Trophoblast cell (in vitro differentiated cells and primary cell): ENCODE data around the gene SNED1.

Experiments used
- DNase-seq, 2 donors: peaks; one replicate each; pipeline ENCODE4 v3.0.0-alpha.2; 2016
- H2AFZ ChIP-seq: 2 replicates; pipeline ENCODE4 v1.6.1; 2013; ENCODE audit warnings: low read length, moderate library complexity, mild to moderate bottlenecking; ENCODE audit not compliant: insufficient read depth, poor library complexity
- H2AK5ac ChIP-seq: 2 replicates; pipeline ENCODE4 v1.6.1; 2013; ENCODE audit warnings: mild to moderate bottlenecking, low read length
- H2BK120ac ChIP-seq: 2 replicates; pipeline ENCODE4 v1.6.1; 2013; ENCODE audit warnings: low read length, mild to moderate bottlenecking, moderate library complexity; ENCODE audit not compliant: insufficient read depth, poor library complexity
- H2BK12ac ChIP-seq: 2 replicates; pipeline ENCODE4 v1.6.1; 2013; ENCODE audit warnings: mild to moderate bottlenecking, low read length, moderate library complexity
- H2BK5ac ChIP-seq: 2 replicates; pipeline ENCODE4 v1.6.1; 2013; ENCODE audit warnings: low read length, low read depth, moderate library complexity, mild to moderate bottlenecking; ENCODE audit not compliant: poor library complexity
- H3K14ac ChIP-seq: 2 replicates; pipeline ENCODE4 v1.6.1; 2013; ENCODE audit warnings: mild to moderate bottlenecking, low read length
- H3K18ac ChIP-seq: 2 replicates; pipeline ENCODE4 v1.6.1; 2013; ENCODE audit warnings: mild to moderate bottlenecking, low read length
- H3K23ac ChIP-seq: 2 replicates; pipeline ENCODE4 v1.6.1; 2013; ENCODE audit warnings: low read length
- H3K27ac ChIP-seq: 2 replicates; pipeline ENCODE4 v1.5.1; 2013; ENCODE audit warnings: low read depth, mild to moderate bottlenecking, inconsistent platforms, low read length, moderate library complexity
- H3K27me3 ChIP-seq: 2 replicates; pipeline ENCODE4 v1.6.1; 2013; ENCODE audit warnings: inconsistent platforms, mild to moderate bottlenecking, low read length, moderate library complexity; ENCODE audit not compliant: insufficient read depth
- H3K36me3 ChIP-seq, 2 experiments: 1 replicate in 1 of 2; 2 replicates in 1 of 2; pipeline ENCODE4 v1.6.1; 2013; ENCODE audit warnings: low read length in 2 of 2, mild to moderate bottlenecking in 2 of 2, moderate library complexity in 1 of 2; ENCODE audit not compliant: insufficient read depth in 2 of 2, control insufficient read depth in 1 of 2
- H3K4ac ChIP-seq: 2 replicates; pipeline ENCODE4 v1.6.1; 2013; ENCODE audit warnings: low read depth, mild to moderate bottlenecking, low read length, moderate library complexity
- H3K4me1 ChIP-seq, 2 experiments: 1 replicate in 1 of 2; 2 replicates in 1 of 2; pipeline ENCODE4 v1.6.1; 2013; ENCODE audit warnings: low read length in 2 of 2, mild to moderate bottlenecking in 2 of 2, moderate library complexity in 1 of 2; ENCODE audit not compliant: insufficient read depth in 2 of 2, control insufficient read depth in 1 of 2
- H3K4me2 ChIP-seq: 2 replicates; pipeline ENCODE4 v1.6.1; 2013; ENCODE audit warnings: inconsistent platforms, mild to moderate bottlenecking, low read length, moderate library complexity
- H3K4me3 ChIP-seq: 2 replicates; pipeline ENCODE4 v1.5.1; 2013; ENCODE audit warnings: mild to moderate bottlenecking, low read depth, low read length, inconsistent platforms
- H3K79me1 ChIP-seq: one replicate; pipeline ENCODE4 v1.6.1; 2013; ENCODE audit warnings: low read length
- H3K79me2 ChIP-seq: 2 replicates; pipeline ENCODE4 v1.6.1; 2013; ENCODE audit warnings: low read length, mild to moderate bottlenecking; ENCODE audit not compliant: control insufficient read depth, insufficient read depth, poor library complexity
- H3K9ac ChIP-seq: 2 replicates; pipeline ENCODE4 v1.6.1; 2013; ENCODE audit warnings: mild to moderate bottlenecking, low read length
- H3K9me3 ChIP-seq: 2 replicates; pipeline ENCODE4 v1.6.1; 2013; ENCODE audit warnings: low read depth, mild to moderate bottlenecking, control low read depth, inconsistent platforms, low read length; ENCODE audit not compliant: insufficient read depth
- H4K12ac ChIP-seq: 2 replicates; pipeline ENCODE4 v1.6.1; 2013; ENCODE audit warnings: low read depth, mild to moderate bottlenecking, low read length, moderate library complexity
- H4K8ac ChIP-seq: 2 replicates; pipeline ENCODE4 v1.6.1; 2013; ENCODE audit warnings: low read depth, mild to moderate bottlenecking, low read length, moderate library complexity
- H4K91ac ChIP-seq: one replicate; pipeline ENCODE4 v1.6.1; 2013; ENCODE audit warnings: low read depth, mild to moderate bottlenecking, low read length, moderate library complexity
- WGBS: extraction: QIAGEN DNeasy Blood & Tissue Kit; methylation state at CpG from one replicate; pipeline ENCODE4 v1.1.7; 2013; ENCODE audit warnings: missing lambda C conversion rate; ENCODE audit not compliant: insufficient read length, insufficient coverage; ENCODE audit errors: extremely low coverage; 5-methylcytosine and 5-hydroxymethylcytosine counted together

SNED1 gene

GRCh38 chr2:241072151-241072550 is 73.7 kb downstream of the SNED1 start:
- Histone ChIP-seq H2AK5ac (no peak overlapping the region), H3K4me3 (no peak overlapping the region), H2BK12ac (no peak overlapping the region), H3K27ac (no peak overlapping the region), H3K9me3 (peaks cover 4% of the 10 kb centered on the region), H3K4me2 (no peak overlapping the region), H3K4ac (no peak overlapping the region), H4K12ac (no peak overlapping the region), H3K14ac (no peak overlapping the region), H3K23ac (no peak overlapping the region), H2AFZ (no peak overlapping the region), H2BK120ac (no peak overlapping the region), H4K8ac (no peak overlapping the region), H3K4me1 (no peaks in the 10 kb centered on the region), H3K79me1 (no peaks in the 10 kb centered on the region), H2BK5ac (no peak overlapping the region), H3K79me2 (no peaks in the 10 kb centered on the region), H3K9ac (no peak overlapping the region), H3K36me3 (peaks cover 2 to 3% of the 10 kb centered on the region in 2 experiments), H4K91ac (no peak overlapping the region), H3K18ac (no peak overlapping the region), H3K27me3 (no peaks in the 10 kb centered on the region)
- DNase-seq: no peak
- no CpG with 5 or more reads among the region's 9 CpGs for WGBS

DNA sequence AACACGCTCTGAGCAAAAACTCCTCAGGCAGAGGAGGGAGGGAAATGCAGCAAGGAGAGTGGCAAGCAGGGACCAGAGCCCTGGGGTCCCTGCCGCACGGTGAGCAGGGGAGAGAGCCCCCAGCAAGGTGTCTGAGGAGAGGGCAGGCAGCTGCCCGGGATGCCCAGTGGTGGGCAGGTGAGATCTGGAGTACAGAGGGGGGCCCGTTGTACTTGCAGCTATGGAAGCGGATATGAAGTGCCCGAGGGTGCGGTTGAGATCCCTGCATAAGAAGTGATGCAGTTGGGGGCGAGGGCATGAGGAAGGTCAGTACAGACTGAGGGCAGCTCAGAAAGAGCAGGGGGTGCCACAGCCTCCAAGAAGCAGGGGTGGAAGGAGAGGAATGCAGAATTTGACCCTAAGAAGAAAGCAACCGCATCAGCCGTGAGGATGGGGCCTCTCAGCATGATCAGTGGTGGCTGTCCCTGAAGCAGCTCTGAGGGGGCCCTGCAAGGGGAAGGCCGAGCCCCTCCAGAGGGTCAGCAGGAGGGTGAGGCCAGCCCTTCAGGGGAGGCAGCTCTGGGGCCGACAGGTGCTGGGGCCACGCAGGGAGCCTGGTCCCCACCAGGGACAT is 74.2 kb downstream of the SNED1 start:
- no peaks in the 10 kb centered on the region for H3K27me3 ChIP-seq
- no peak overlapping the region for H2AFZ ChIP-seq
- no peak overlapping the region for H4K91ac ChIP-seq
- H2BK5ac ChIP-seq: no peak overlapping the region
- H3K9me3 ChIP-seq: peaks cover 4% of the 10 kb centered on the region
- H3K4ac ChIP-seq: no peak overlapping the region
- H3K14ac ChIP-seq: no peak overlapping the region
- H2BK120ac ChIP-seq: no peak overlapping the region
- H2BK12ac ChIP-seq: no peak overlapping the region
- H3K27ac ChIP-seq: no peak overlapping the region
- no peak overlapping the region for H4K12ac ChIP-seq
- no peaks in the 10 kb centered on the region for H3K4me1 ChIP-seq
- H3K4me2 ChIP-seq: no peak overlapping the region
- H4K8ac ChIP-seq: no peak overlapping the region
- H3K23ac ChIP-seq: no peak overlapping the region
- peaks cover 2 to 3% of the 10 kb centered on the region in 2 experiments for H3K36me3 ChIP-seq
- H3K18ac ChIP-seq: no peak overlapping the region
- no CpG with 5 or more reads among the region's 14 CpGs for WGBS
- no peak overlapping the region for H3K4me3 ChIP-seq
- H3K79me2 ChIP-seq: no peaks in the 10 kb centered on the region
- H3K9ac ChIP-seq: no peak overlapping the region
- no peak overlapping the region for H2AK5ac ChIP-seq
- H3K79me1 ChIP-seq: no peaks in the 10 kb centered on the region
- no peak for DNase-seq

DNA sequence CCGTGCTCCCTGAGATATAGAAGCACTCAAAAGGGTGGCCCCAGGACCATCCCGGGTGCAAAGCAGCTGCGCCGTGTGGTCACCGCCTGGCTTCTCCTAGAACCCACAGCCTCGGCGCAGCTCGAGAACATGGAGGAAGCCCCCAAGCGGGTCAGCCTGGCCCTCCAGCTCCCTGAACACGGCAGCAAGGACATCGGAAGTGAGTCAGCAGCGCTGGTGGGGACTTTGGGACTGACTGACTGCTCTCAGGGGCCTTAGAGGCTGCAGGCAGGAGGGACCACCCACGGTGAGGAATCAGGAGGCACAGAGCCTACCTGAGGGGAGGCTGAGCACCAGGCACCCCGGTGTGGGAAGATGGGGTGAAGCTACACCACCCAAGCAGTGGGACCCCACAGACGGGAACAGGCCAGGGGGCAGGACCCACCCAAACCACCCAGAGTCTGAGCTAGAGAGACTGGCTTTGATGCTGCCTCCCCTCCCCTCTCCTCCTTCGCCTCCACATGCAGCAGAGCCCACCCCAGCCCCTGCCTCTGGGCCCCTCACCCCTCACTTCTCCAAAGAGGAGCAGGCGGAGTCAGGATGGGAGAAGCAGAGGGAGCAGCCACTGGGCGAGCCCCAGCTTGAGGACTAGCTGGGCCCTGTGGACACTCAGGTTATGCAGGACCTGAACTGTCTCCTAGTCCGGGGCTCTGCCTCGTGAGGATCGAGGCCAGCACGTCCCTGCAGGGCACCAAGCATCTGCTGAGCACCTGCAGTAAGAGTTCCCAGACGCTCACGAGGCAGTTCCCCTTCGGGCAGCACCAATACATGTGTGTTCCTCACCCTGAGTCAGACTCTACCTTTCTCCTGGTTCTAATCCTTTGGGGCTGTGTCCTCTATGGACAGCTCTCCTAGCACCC is 75.0 kb downstream of the SNED1 start:
- no peak overlapping the region for H2BK120ac ChIP-seq
- H3K9ac ChIP-seq: no peak overlapping the region
- no peak overlapping the region for H2AK5ac ChIP-seq
- no peak overlapping the region for H3K4ac ChIP-seq
- no peaks in the 10 kb centered on the region for H3K27me3 ChIP-seq
- H4K12ac ChIP-seq: no peak overlapping the region
- no peaks in the 10 kb centered on the region for H3K79me2 ChIP-seq
- no peak overlapping the region for H3K18ac ChIP-seq
- no peak overlapping the region for H3K4me2 ChIP-seq
- H3K23ac ChIP-seq: no peak overlapping the region
- no peak overlapping the region for H3K27ac ChIP-seq
- no peaks in the 10 kb centered on the region for H3K79me1 ChIP-seq
- peaks cover 2 to 3% of the 10 kb centered on the region in 2 experiments for H3K36me3 ChIP-seq
- peaks cover 4% of the 10 kb centered on the region for H3K9me3 ChIP-seq
- H2BK12ac ChIP-seq: no peak overlapping the region
- H4K8ac ChIP-seq: no peak overlapping the region
- no peak for DNase-seq
- no peak overlapping the region for H2AFZ ChIP-seq
- H3K14ac ChIP-seq: no peak overlapping the region
- no peak overlapping the region for H2BK5ac ChIP-seq
- H3K4me3 ChIP-seq: peak overlapping the region; percentile 16
- H3K4me1 ChIP-seq: no peaks in the 10 kb centered on the region
- no CpG with 5 or more reads among the region's 25 CpGs for WGBS
- no peak overlapping the region for H4K91ac ChIP-seq

- Histone ChIP-seq H3K4me1 (no peaks in the 10 kb centered on the region), H4K12ac (no peak overlapping the region), H3K9ac (no peak overlapping the region), H3K9me3 (peaks cover 1% of the 10 kb centered on the region), H3K79me2 (no peaks in the 10 kb centered on the region), H3K27me3 (no peaks in the 10 kb centered on the region), H3K4me3 (no peak overlapping the region), H3K27ac (no peak overlapping the region), H3K36me3 (peaks cover 2 to 3% of the 10 kb centered on the region in 2 experiments), H2BK12ac (no peak overlapping the region), H3K23ac (no peak overlapping the region), H2AFZ (no peak overlapping the region), H3K4ac (no peak overlapping the region), H2BK5ac (no peak overlapping the region), H4K91ac (no peak overlapping the region), H3K18ac (no peak overlapping the region), H3K4me2 (no peak overlapping the region), H2AK5ac (no peak overlapping the region), H3K79me1 (no peaks in the 10 kb centered on the region), H4K8ac (no peak overlapping the region), H3K14ac (no peak overlapping the region), H2BK120ac (no peak overlapping the region)
- DNase-seq: no peak
- no CpG with 5 or more reads among the region's 16 CpGs for WGBS
Measured at GRCh38 chr2:241074065-241074818, 75.8 kb downstream of the SNED1 start.
